Measurements from ENCODE around the gene MTMR3. TPM values are rescaled to one million over a fixed set of nuclear protein-coding genes. Genes with fewer than 3 reads are reported as not detected.

Gene MTMR3
- total and polyA plus RNA-seq, 4 donors: 13.6 to 86.0 (median 41.3) TPM

DNA sequence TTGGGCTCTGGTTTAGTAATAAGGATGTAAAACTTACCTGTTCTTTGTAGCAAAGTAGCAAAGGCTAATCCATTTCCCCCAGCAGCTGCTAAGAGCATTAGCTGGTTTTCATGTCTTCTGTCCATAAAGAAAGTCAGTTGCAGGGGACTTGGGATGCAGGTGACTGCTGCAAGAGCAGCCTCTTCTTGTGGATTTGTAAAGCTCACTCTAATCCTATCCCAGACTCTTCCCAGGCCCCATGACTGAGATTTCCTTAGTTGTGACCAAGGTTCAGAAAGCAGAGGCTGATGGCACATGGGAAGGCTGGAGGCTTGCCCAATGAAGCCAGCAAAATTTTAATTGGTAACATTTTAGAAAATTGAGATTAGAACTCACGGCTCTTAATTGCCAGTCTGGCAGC, 102.9 kb downstream of the MTMR3 start:
- 94 to 95% methylated on average over 1 of the region's 1 CpG for WGBS, 2 donors
- peaks cover under 1 to 29% (median 7%) of the 10 kb centered on the region in 4 donors for H3K36me3 ChIP-seq (ENCODE audit: control insufficient read depth in 4 of 4, insufficient read depth in 4 of 4, low read length in 4 of 4)
- TF ChIP-seq, protein P1, sequence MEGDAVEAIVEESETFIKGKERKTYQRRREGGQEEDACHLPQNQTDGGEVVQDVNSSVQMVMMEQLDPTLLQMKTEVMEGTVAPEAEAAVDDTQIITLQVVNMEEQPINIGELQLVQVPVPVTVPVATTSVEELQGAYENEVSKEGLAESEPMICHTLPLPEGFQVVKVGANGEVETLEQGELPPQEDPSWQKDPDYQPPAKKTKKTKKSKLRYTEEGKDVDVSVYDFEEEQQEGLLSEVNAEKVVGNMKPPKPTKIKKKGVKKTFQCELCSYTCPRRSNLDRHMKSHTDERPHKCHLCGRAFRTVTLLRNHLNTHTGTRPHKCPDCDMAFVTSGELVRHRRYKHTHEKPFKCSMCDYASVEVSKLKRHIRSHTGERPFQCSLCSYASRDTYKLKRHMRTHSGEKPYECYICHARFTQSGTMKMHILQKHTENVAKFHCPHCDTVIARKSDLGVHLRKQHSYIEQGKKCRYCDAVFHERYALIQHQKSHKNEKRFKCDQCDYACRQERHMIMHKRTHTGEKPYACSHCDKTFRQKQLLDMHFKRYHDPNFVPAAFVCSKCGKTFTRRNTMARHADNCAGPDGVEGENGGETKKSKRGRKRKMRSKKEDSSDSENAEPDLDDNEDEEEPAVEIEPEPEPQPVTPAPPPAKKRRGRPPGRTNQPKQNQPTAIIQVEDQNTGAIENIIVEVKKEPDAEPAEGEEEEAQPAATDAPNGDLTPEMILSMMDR (IDR thresholded peaks at IDR 0.05; ENCODE audit: control extremely low read depth, extremely low read depth): no peak

DNA sequence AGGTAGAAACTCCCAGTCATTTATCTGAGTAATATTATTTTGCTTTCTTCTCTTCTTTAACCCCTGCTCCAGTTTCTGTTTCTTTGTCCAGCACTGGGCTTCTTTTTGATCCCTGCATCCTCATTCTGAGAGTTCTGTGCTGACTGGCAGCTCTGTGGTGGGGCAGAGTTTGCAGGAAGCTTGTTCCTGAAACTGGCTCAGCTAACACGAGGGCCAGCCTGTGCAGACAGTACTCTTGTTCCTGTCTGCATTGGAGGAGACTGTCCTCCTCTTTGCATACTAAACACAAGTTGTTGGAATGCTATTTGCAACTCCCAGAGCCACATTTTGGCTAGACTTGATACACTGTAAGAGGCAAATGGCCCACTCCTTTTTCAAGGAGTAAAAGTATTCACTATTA, 104.2 kb downstream of the MTMR3 start:
- Histone ChIP-seq H3K9ac (ENCODE audit: insufficient read depth in 1 of 2, low read length in 2 of 2) (no peak overlapping the region), H3K9me3 (ENCODE audit: control insufficient read depth in 4 of 4, insufficient read depth in 3 of 4, low read length in 3 of 4) (no peaks in the 10 kb centered on the region), H3K4me3 (no peak overlapping the region), H3K27ac (ENCODE audit: low read depth in 1 of 2, low read length in 1 of 2) (no peak overlapping the region), H3K27me3 (ENCODE audit: control insufficient read depth in 3 of 3, insufficient read depth in 3 of 3, low read length in 2 of 3) (no peaks in the 10 kb centered on the region), H3K36me3 (ENCODE audit: control insufficient read depth in 4 of 4, insufficient read depth in 4 of 4, low read length in 4 of 4) (peaks cover 5 to 36% (median 14%) of the 10 kb centered on the region in 4 donors), H3K4me1 (ENCODE audit: control insufficient read depth in 5 of 5, insufficient read depth in 5 of 5, low read length in 5 of 5) (no peaks in the 10 kb centered on the region)
- TF ChIP-seq, protein P1 (IDR thresholded peaks at IDR 0.05; ENCODE audit: control extremely low read depth, extremely low read depth): no peak
- ATAC-seq (ENCODE audit: insufficient read depth, low FRiP score): no peak
- 14 to 19% methylated on average over 1 of the region's 1 CpG for WGBS, 2 donors
- no peak for DNase-seq

More for the DNA sequence above, 102.9 kb downstream of the MTMR3 start:
- Histone ChIP-seq H3K4me1 (ENCODE audit: control insufficient read depth in 5 of 5, insufficient read depth in 5 of 5, low read length in 5 of 5) (no peaks in the 10 kb centered on the region), H3K4me3 (no peak overlapping the region), H3K27ac (ENCODE audit: low read depth in 1 of 2, low read length in 1 of 2) (no peak overlapping the region), H3K27me3 (ENCODE audit: control insufficient read depth in 3 of 3, insufficient read depth in 3 of 3, low read length in 2 of 3) (no peaks in the 10 kb centered on the region), H3K9me3 (ENCODE audit: control insufficient read depth in 4 of 4, insufficient read depth in 3 of 4, low read length in 3 of 4) (no peaks in the 10 kb centered on the region), H3K9ac (ENCODE audit: insufficient read depth in 1 of 2, low read length in 2 of 2) (no peak overlapping the region)
- no peak for DNase-seq
- no peak for ATAC-seq (ENCODE audit: insufficient read depth, low FRiP score)

DNA sequence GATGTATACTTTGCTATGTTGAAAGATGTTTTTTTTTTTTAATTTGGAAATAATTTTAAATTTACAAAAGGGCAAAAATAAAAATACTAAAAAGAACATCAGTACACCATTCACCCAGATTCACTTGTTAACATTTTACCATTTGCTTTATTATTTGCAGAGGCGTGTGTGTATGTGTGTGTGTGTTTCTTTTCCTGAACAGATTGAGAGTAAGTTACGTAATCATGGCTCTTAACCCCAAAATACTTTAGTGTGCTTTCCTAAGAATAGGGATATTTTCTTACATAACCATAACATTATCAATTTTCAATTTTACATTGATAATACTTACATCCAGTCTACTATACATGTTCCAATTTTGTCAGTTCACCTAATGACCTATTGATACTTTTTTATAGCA, 105.7 kb downstream of the MTMR3 start:
- Histone ChIP-seq H3K27me3 (ENCODE audit: control insufficient read depth in 3 of 3, insufficient read depth in 3 of 3, low read length in 2 of 3) (no peaks in the 10 kb centered on the region), H3K4me3 (no peak overlapping the region), H3K36me3 (ENCODE audit: control insufficient read depth in 4 of 4, insufficient read depth in 4 of 4, low read length in 4 of 4) (peaks cover 2 to 29% (median 21%) of the 10 kb centered on the region in 4 donors), H3K27ac (ENCODE audit: low read depth in 1 of 2, low read length in 1 of 2) (no peak overlapping the region), H3K9ac (ENCODE audit: insufficient read depth in 1 of 2, low read length in 2 of 2) (no peak overlapping the region), H3K4me1 (ENCODE audit: control insufficient read depth in 5 of 5, insufficient read depth in 5 of 5, low read length in 5 of 5) (peaks cover 0 to 4% (median 0%) of the 10 kb centered on the region in 5 donors), H3K9me3 (ENCODE audit: control insufficient read depth in 4 of 4, insufficient read depth in 3 of 4, low read length in 3 of 4) (no peaks in the 10 kb centered on the region)
- WGBS, 2 donors: 42 to 55% methylated on average over 2 of the region's 2 CpGs
- DNase-seq: peak in 1 of 3 donors; percentile 33
- no peak for ATAC-seq (ENCODE audit: insufficient read depth, low FRiP score)
- TF ChIP-seq, protein P1 (IDR thresholded peaks at IDR 0.05; ENCODE audit: control extremely low read depth, extremely low read depth): no peak

DNA sequence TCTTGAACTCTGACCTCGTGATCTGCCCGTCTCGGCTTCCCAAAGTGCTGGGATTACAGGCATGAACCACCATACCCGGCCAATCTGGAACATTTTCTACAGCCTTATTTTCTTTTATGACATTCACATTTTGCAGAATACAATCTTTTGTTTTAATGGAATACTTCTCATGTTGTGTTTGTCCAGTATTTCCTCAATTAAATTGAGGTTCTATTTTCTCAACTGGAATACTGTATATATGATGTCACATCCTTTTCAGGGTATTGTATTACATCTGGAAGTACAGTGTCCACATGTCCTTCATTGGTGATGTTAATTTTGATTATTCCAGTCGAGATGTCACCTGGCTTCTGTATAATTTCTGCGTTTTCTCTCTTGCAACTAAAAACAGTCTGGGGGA, 106.5 kb downstream of the MTMR3 start:
- Histone ChIP-seq H3K27me3 (ENCODE audit: control insufficient read depth in 3 of 3, insufficient read depth in 3 of 3, low read length in 2 of 3) (no peaks in the 10 kb centered on the region), H3K36me3 (ENCODE audit: control insufficient read depth in 4 of 4, insufficient read depth in 4 of 4, low read length in 4 of 4) (peaks cover 2 to 28% (median 21%) of the 10 kb centered on the region in 4 donors), H3K9me3 (ENCODE audit: control insufficient read depth in 4 of 4, insufficient read depth in 3 of 4, low read length in 3 of 4) (no peaks in the 10 kb centered on the region), H3K4me1 (ENCODE audit: control insufficient read depth in 5 of 5, insufficient read depth in 5 of 5, low read length in 5 of 5) (peaks cover 0 to 7% (median 0%) of the 10 kb centered on the region in 5 donors), H3K27ac (ENCODE audit: low read depth in 1 of 2, low read length in 1 of 2) (no peak overlapping the region), H3K4me3 (no peak overlapping the region), H3K9ac (ENCODE audit: insufficient read depth in 1 of 2, low read length in 2 of 2) (no peak overlapping the region)
- ATAC-seq (ENCODE audit: insufficient read depth, low FRiP score) (no peak), DNase-seq (no peak)
- 91 to 93% methylated on average over 6 of the region's 6 CpGs for WGBS, 2 donors
- TF ChIP-seq, protein P1 (IDR thresholded peaks at IDR 0.05; ENCODE audit: control extremely low read depth, extremely low read depth): no peak
